HG03575 (cell line): ENCODE measurements around the gene CCNYL1.

Source experiments
- ATAC-seq: cut with Tn5 transposase; IDR thresholded peaks from one replicate; pipeline ENCODE4 v1.9.1; 2021; ENCODE audit not compliant: unreplicated experiment, insufficient number of reproducible peaks, low FRiP score; ENCODE audit errors: extremely low read depth

The CCNYL1 gene

DNA sequence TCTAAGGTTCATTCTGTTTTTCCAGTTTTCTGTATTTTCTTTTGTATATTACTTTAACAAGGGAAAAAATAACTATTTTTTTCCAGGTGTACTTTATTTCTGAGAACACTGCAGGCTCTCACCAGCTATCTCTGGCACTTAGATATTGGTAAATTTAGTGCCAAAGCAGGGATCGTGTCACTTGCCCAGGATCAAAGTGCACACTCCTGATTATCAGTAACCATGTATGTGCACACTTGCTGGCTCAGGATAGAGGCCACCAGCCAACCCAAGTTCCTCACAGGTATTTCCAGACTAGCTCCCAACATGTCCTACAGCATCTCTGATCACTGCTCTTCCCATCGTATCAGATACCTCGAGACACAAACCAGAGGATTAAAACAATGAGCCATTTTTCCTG lies 64.0 kb downstream of the CCNYL1 start:
- no peak for ATAC-seq

DNA sequence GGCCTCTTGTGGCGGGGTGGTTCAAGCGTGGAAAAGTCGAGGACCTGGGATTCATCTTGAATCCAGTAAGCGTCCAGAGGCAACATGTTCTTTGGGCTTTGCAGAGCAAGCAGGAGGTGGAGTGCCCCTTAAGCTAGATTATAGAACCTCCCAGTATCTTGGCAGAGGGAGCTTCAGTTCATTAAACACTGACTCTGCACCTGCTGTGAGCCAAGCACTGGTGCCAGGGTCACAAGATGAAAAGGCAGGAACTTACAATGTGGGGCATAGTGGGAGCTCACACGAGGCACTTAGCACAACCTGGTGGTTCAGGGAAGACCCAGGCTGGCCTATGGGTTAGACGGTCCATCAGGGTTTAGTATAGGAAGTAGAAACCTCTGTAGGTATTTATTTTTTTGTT lies 65.7 kb downstream of the CCNYL1 start:
- no peak for ATAC-seq

DNA sequence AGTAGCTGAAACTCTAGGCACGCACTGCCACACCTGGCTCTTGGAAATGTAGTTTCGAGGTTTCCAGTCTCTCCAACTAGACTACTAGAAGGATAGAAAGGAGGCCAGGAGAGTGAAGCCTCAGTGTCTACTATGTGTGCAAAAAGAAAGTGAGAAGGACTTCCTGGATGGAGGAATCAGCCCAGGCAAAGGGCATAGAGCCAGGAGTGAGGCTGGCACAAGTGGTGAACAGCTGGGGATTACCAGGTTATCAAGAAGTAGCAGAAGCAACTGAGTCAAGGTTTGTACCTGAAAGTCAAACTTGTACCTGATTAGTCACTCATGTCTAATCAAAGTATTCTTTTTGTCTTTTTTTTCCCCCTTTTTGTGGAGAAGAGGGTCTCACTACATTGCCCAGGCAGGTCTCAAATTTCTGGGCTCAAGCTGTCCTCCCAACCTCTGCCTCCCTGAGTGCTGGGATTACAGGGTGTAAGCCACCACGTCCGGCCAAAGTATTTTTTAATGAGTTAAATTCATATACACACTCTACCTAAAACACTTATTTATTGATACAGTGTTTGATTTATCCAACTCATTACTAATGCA lies 67.0 kb downstream of the CCNYL1 start:
- no peak for ATAC-seq

DNA sequence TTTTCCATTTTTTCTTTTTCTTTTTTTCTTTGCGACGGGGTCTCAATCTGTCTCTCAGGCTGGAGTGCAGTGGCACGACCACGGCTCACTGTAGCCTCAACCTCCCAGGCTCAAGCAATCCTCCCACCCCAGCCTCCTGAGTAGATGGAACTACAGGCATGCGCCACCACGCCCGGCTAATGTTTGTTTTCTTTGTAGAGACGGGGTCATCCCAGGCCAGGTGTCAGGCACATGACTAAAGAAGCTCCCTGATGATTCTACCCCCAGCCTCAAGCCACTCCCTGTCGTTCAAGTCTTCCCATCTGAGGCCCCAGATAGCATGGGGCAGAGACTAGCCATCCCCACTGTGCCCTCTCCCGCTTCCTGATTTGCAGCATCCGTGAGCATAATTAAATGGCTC lies 68.1 kb downstream of the CCNYL1 start:
- ATAC-seq: no peak

DNA sequence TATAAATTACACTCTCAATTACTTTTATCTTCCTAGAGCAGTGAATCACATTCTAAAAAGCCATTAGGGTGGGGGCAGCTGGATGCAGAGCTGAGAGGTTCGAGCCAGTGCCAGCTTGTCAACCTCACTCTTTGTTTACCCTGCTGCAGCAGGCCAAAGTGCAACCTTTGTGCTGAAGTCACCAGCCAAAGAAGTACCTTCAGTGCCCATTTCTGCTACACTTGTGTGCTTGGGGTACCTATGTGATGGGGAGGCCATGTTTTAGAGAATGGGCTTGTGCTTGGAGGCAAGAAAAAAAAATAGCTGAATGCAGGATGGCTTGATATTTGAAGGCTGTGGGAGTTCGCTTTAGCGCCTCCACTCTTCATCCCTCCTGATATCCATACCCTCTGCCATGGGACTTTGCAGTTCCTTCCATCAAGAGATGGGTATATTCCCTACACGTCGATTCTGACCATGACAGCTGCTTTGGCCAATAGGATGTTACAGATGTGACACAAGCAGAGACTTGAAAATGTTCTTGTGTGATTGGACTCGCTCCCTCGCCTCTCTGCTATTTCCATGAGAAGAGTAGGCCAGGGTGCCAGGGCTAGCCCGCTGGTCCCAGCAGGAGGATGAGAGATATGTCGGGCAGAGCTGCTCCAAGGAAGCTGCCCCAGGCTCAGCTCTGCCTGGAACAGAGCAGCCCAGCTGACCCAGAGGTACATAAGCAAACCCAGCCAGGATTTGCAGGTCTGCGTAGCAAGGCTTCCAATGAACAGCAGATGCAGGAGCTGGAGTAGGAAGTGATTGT lies 71.0 kb downstream of the CCNYL1 start:
- ATAC-seq: no peak

DNA sequence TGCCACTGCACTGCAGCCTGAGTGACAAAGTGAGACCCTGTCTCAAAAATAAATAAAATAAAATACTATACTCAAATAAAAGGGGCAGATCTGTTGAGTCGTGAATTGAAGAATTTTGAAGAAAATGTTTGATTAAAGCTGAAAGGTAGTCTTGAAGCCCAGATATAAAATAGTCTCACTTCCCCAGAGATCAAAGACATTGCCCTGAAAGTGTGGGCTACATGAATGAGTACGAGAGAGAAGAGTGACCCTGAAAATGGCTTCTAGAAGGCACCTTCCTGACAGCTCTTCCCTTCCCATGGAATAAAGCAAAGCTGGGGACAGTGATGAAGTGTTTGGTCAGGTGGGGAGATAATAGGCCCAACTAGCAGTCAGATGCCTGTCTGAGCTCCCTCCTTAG lies 72.1 kb downstream of the CCNYL1 start:
- no peak for ATAC-seq

DNA sequence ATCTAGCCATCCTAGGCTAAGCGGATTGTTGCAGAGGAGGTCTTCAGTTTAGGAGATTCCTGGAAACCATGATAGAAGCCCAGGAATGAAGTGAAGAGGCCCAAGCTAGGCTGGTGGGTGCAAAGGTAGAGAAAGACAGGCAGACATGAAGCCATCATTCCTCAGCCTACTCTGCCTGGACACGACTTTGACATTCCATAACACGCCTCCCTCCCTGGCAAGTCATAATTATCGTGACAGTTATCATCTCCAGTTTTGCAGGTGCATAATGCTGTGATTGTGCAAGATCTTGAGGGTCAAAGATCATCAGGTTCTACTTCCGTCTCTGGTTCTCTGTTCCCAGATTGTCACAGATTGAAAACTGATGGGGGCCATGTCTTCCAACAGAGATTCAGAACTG lies 73.5 kb downstream of the CCNYL1 start:
- ATAC-seq: no peak

DNA sequence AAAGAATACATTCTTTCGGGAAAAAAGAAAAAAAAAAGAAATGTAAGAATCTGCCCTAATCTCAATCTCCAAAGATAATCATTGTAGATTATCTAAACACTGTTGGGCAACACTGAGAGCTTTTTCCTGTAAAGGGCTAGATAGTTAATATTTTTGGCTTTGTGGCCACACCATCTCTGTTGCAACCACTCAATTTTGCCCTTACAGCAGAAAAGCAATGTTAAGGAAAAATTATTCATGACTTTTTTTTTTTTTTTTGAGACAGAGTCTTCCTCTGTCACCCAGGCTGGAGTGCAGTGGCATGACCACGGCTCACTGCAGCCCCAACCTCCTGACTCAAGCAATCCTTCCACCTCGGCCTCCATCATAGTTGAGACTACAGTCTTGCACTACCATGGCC lies 75.6 kb downstream of the CCNYL1 start:
- no peak for ATAC-seq

DNA sequence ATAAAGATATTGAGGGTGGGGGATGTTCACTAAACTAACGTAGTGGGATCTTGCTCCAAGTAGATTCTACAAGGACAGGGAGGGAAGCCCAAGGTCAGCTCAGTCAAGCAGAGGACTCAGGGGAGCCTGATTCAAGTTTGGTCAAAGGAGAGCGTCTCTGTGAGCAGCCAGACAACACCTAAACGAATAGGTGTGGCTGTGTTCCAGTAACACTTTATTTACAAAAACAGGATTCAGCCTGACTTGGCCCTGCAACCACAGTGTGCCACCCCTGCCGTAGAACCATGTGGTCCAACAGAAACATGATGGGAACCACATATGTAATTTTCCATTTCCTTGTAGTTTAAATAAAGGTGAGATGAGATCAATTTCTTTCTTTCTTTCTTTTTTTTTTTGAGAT lies 76.4 kb downstream of the CCNYL1 start:
- no peak for ATAC-seq

DNA sequence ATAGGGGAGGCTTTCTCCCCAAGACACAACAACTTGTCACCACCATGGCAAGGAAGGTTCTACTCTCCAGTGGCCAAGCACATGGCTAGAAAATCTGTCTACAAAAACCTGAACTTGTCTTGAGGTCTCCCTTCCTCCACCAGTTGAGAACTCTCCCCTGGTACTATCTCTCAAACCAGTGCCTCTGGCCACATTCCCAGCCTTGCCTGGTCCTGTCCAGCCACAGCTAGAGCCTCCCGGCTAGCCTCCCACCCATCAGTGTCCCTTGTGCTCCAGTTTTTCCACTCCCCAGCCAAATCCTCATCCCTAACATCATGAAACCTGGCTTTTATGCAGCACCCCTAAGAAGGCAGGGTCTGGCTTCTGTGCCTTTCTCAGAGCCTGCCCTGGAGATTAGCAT lies 79.5 kb downstream of the CCNYL1 start:
- ATAC-seq: no peak

DNA sequence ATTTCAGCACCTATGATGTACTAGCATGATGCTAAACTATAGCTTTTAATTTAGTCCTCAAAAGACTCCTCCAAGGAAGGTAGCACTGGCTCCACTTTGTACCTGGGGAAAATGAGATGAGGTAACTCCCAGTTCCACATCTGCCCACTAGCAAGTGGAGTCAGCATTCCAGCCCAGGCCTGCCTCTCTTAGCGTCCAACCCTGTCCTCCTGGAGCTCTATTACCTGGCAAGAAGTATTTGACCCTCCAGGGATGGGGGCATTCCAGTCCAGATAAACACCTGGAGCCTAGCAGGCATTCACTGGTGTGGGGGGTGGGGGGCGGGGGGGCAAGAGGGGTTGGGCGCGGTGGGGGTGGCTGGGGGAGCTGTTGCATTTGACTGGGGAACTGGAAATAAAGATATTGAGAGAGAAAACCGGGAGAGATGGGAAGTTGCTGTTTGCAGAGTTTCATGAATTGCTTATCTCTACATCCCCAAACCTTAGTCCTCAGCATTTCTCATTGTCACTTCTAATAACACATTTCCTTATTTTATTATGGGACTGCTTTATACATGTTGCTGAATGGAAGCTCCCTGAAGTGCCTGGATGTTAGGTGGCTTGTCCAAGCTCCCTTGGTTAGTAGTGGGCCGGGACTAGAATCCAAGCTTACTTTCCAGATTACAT lies 80.3 kb downstream of the CCNYL1 start:
- ATAC-seq: no peak

DNA sequence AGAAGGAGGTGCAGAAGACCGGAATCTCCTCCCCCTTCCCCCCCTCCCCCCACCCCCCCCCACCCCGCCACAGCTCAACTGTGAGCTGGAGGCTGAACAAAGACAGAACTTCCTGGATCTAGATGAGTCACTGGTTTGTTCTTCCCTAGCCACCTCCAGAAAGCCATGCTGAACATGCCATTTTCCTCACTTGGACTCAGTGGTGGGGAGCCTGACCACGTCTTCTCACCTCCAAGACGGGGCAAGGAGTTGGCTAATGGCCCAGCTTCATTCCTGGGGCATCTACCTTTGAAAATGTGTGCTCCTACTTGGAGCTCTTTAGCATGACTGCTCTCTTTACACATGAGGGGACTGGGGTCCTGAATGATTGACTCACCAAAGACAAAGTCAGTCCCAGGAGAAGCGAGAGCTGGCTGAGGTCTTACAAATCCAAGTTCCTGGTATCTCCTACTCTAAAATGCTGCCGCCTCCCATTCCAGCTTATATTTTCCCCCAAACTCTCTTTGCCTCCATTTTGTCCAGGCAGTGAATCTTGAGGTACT lies 80.9 kb downstream of the CCNYL1 start:
- no peak for ATAC-seq

DNA sequence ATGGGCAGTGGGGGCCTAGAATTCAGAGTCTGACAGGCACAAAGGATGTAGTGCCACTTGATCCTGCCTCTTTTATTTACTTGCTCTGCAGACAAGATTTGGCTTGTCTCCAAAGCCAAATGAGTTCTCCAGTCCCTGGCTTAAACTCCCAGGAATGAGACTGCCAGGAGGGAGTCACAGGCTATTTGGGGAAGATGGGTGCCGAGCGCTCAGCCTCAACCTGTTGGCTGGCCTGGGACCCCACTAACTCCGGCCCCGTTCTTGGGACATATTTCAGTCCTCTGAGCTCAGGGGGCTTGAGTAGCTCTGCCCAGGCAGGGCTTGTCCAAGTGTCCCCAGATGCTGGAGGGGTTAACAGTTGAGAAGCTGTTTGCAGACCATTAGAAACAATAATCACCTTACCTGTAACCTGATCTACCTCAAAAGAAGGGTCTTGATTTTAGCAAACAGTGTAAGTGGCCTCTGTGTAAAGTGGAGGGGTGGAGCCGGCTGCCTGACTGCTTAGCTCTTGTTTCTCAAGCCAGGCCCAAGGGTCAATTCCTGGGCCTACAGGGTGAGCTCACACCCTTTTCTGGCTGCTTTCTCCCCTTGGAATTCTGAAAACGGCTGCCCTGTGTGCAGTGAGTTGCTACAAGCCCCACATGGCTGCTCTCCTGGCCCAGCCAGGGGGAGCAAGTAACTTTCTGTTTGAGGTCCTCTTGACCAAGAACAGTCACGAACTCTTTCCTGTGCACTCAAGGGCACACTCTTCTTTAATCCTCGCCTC lies 85.3 kb downstream of the CCNYL1 start:
- ATAC-seq: no peak

DNA sequence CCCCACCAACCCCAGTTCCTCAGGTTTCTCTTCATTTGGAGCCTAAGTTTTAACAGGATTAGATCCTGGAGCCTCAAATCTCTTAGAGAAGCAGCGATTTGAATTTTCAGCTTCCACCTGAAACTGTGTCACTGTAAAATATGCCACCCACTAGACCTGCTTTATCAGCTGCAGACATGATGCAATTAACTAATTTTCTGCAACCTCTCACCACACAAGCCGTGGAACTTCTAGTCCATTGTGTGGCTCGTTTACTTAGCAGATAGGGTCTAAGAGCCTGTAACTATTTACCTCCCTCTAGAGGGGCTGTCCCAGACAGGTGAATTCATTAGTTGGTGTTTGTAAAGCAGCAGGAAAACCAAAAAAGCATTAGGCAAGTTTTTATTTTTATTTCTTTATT lies 89.8 kb downstream of the CCNYL1 start:
- ATAC-seq: no peak

DNA sequence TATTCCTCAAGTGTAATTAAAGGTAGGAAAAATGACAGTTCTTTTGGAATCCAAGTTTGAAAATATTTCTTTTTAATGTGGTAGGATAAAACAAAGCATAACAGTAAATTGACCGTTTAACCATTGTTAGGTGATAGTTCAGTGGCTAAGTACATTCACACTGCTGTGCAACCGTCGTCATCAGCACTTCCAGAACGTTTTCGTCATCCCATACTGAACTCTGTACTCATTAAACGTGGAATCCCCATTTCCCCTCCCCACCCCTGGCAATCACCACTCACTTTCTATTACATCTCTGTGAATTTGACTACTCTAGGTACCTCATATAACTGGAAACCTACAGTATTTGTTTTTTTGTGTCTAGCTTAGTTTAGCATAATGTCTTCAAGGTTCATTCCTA lies 91.2 kb downstream of the CCNYL1 start:
- no peak for ATAC-seq
